Stimulated activated CD4-positive, alpha-beta T cell treated with anti-CD3 and anti-CD28 coated beads, Interleukin-2, amount 100 ng/mL, for 4 hours (primary cell): ENCODE measurements around the gene FTL.
A peak's percentile ranks its signal among the peaks of the same experiment; 100 is the strongest.

Source experiments
- DNase-seq: peaks from one replicate; pipeline ENCODE4 v3.0.0-alpha.2; 2020; ENCODE audit warnings: low read depth

The FTL gene

DNA sequence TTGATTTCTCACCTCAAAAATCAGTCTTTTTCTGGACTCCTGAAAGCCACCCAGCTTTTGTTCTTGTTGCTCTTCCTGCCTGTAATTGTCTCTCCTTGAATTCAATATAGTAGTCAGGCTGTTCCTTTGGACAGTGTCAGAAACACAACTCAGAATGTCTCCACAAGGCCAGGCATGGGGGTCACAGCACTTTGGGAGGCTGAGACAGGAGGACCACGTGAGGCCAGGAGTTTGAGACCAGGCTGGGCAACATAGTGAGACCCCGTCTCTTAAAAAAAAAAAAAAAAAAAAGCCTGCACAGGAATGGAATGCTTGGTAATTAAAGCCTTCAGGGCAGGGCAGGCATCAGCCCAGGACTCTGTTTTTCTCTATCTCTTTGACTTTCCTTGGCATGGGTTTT is 19.3 kb upstream of the FTL start:
- no peak for DNase-seq

- DNase-seq: no peak
Observed at GRCh38 chr19:48946463-48947257, 18.4 kb upstream of the FTL start.

- DNase-seq: no peak
Observed at GRCh38 chr19:48947258-48947542, 17.9 kb upstream of the FTL start.

DNA sequence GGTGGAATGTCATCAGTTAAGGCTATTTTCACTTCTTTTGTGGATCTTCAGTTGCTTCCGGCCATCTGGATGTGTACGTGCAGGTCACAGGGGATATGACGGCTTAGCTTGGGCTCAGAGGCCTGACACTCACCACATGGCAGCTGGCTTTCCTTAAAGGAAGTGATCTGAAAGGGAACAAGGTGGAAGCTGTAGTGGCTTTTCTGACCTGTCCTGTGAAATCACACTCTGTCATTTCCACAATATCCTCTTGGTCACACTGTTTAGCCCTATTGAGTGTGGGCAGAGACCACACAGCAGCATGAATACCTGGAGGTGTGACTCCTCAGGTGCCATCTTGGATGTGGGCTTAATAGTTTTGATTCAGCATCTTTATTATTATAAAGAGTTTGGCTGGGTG is 14.9 kb upstream of the FTL start:
- no peak for DNase-seq

- no peak for DNase-seq
Observed at GRCh38 chr19:48950830-48951519, 14.1 kb upstream of the FTL start.

- no peak for DNase-seq
Observed at GRCh38 chr19:48953141-48953540, 12.0 kb upstream of the FTL start.

DNA sequence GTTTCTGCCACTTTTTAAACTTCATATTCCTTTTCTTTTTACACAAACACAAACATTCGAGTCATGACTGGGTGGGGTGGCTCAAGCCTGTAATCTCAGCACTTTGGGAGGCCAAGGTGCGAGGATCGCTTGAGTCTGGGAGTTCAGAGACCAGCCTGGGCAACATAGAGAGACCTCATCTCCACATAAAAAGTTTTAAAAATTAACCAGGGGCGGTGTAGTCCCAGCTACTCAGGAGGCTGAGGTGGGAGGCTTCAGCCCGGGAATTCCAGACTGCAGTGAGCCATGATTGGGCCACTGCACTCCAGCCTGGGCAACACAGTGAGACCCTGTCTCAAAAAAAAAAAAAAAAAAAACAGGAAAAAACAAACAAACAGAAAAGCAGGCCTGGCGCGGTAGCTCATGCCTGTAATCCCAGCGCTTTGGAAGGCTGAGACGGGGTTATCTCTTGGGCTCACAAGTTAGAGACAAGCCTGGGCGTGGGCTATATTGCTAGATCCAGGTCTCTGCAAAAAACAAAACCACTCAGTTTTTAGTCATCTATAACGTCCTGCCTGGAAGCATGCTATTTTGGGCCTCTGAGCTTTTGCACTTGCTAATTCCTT is 11.0 kb upstream of the FTL start:
- no peak for DNase-seq

DNA sequence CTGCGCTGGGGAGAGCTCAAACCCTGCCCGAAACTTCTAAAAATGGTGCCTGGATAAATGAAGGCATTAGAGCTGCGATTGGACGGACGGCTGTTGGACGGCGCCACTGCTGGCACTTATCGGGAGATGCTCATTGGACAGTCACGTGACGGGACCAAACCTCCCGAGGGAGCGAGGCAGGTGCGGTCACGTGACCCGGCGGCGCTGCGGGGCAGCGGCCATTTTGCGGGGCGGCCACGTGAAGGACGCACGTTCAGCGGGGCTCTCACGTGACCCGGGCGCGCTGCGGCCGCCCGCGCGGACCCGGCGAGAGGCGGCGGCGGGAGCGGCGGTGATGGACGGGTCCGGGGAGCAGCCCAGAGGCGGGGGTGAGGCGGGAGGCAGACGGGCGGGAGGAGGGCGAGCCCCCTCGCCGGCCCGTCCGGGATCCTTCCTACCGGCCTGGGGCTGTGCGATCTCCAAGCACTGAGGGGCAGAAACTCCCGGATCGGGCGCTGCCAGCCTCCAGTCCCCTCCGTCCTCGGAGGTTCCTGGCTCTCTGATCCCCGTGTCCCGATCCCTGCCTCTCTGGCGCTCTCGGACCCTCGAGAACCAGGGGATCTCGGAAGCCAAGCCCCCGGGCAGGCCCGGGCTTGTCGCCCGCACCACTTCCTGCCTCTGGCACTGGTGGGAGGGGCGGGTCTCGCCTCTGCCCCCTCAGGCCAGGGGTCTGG is 10.4 kb upstream of the FTL start, which contains the start of gene BAX:
BAX (plus strand) TSS at position 281 of the 713 bp plus-strand sequence; CDS start at position 335, 54 bp downstream.
- DNase-seq: peak; percentile 85

DNA sequence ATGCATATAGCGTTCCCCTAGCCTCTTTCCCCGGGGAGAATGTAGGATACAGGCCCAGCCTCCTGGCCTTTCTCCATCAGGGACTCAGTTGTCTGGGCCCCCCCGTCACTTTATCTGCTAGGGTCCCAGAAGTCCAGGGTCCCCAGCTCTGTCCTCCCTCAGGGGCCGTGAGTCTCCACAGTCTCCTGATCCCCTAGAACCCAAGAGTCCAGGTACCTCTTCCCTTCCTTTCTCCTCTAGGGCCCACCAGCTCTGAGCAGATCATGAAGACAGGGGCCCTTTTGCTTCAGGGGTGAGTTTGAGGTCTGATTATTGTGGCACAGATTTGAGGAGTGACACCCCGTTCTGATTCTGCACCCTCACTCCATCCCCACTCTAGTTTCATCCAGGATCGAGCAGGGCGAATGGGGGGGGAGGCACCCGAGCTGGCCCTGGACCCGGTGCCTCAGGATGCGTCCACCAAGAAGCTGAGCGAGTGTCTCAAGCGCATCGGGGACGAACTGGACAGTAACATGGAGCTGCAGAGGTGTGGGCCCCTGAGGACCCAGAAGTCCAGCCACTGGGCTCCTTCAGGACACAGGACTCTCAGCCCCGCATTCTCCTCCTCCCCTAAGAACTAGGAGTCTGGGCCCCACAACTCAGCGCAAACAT is 9.7 kb upstream of the FTL start:
- DNase-seq: no peak

DNA sequence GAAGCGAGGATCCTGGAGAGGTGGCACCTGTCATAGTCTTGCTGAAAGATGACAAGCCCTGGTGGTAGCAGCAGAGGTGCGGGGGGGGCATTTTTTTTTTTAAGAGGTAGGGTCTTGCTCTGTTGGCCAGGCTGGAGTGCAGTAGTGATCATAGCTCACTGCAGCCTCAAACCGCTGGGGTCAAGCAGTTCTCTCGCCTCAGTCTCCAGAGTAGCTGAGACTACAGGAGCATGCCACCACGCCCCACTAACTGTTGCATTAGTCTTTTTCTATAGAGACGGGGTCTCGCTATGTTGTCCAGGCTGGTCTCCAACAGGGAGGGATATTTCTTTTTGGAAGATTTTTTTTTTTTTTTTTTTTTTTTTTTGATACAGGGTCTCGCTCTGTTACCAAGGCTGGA is 7.1 kb upstream of the FTL start:
- DNase-seq: no peak

DNA sequence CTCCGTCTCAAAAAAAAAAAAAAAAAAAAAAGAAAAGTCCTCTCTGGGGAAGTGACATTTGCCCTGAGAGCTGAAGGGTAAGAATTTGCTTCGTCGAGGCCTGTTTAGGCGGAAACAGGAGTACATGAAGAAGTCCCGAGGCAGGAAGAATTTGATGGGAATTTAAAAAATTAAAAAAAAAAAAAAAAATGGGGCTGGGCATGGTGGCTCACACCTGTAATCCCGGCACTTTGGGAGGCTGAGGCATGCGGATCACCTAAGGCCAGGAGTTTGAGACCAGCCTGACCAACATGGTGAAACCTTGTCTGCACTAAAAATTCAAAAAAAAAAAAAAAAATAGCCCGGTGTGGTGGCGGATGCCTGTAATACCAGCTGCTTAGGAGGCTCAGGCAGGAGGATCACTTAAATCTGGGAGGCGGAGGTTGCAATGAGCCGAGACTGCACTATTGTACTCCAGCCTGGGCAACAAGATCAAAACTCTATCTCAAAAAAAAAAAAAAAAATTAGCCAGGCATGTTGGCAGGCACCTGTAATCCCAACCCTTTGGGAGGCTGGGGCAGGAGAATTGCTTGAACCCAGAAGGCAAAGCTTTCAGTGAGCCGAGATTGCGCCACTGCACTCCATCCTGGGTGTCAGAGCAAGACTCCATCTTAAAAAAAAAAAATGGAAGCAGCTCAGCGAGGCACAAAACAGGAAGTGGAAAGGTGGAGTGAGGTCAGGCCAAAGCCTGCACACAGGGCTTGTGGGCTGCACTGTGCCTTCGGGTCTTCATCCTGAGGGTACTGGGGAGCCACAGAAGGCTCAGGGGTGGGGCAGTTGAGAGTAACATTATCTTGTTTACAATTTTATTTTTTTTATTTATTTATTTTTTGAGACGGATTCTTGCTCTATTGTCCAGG is 5.5 kb upstream of the FTL start:
- no peak for DNase-seq

GRCh38 chr19:48961051-48961649 is 4.0 kb upstream of the FTL start:
- DNase-seq: no peak

- DNase-seq: no peak
Observed at GRCh38 chr19:48961673-48962028, 3.5 kb upstream of the FTL start.

GRCh38 chr19:48962029-48962848 is 2.9 kb upstream of the FTL start:
- DNase-seq: no peak

- DNase-seq: no peak
Observed at GRCh38 chr19:48962849-48963165, 2.3 kb upstream of the FTL start.

DNA sequence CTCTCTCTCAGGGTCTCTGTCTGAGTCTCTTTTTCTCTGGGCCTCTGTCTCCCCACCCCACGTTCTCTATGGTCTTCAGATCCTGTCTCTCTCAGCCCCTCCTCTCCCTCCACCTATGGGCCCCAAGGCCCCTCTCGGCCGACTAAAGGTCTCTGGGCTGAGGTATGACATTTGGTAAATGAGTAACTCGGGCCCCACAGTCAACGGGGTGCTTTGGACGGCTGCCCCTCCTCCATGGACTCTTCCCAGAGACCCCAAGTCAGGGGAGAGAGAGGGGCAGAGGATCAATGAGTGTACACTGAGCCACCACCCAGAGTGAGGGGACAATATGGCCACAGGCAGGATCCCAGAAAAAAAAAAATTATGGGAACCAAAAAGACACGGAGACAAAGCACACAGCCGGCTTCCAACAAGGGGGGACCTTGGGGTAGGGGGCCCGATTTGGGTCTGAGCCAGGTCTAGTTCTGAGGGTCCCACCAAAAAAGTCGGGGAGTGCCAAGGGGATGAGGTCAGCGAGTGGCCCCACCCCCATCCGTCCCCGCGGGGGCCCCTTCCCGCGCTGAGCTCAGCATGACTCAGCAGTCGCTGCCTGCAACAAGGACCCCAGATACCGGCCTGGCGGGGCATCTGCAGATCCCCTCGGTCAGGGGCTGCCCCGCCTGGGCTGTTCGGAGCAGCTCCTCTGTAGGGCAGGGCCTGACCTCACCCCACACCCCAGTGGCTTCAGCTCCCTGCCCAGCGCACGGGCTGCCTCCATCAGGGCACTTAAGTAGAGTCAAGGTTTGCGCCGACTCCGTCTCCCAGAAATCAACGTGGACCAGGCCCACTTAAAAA is 1.5 kb upstream of the FTL start:
- peak; percentile 54 for DNase-seq

DNA sequence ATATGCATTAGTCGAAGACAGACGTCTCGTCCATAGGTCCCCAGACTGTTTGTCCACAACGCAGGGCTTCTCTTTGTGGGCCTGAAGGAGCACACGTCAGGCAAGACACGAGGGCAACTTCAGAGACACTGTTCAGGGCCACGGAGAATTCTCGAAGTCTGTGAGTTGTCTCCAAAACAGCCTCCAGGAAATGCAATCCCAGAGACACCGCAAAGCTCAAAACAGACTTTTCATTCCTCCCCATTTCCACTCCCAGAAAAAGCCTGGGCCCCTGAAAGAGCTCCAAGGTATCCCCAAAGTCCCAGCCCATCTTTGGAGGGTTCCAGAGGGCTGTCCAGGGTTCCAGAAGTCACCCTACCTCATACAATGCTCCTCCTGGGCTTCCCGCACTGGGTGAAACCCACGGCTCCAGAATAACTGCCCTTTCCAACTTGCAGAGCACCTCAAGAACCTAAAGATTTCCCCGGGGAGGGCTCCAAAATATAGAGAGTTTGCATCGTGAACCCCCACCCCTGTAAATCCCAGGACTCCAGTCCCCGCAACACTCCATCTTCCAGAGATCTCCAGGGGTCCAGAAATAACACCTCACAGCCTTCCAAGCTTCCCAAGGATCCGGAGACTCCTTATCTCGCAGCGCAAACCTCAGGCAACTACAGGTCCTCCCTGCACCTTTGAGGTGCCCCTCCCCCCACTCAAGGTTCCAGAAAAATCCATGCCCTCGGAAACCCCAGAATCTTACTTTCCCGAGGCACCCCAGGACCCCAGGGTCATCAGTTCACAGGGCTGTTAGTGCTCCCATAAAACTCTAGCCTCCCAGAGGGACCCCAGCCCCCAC is 687 bp upstream of the FTL start:
- no peak for DNase-seq

GRCh38 chr19:48965806-48966540 is 864 bp downstream of the FTL start:
- DNase-seq: peak; percentile 88
